Measurements from ENCODE around the gene TRIM63.

Gene TRIM63

GRCh38 chr1:26084091-26084561, 16.7 kb upstream of the TRIM63 start:
- DNase-seq, result no peak

DNA sequence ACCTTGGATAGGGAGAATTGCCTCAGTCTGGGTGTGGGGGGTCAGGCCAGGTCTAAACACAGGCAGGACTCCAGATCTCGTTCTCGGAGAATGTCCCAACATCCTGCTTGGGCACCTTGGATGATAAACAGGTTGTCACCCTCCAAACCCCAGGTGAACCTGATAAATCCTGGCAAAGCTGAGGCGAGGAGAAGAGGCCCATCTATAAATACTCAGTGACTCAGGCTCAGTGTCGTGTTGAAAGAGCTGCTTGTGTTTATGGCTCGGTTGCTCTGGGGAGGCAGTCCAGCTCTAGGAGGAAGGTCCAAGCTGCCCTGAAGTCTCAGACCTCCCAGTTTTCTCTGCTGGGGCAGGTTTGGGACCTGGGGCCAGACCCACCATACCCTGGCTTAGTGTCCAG, 15.8 kb upstream of the TRIM63 start:
- DNase-seq, result no peak

GRCh38 chr1:26082020-26082350, 14.6 kb upstream of the TRIM63 start:
- DNase-seq, result no peak

- no peak for DNase-seq
These were observed 14.0 kb upstream of the TRIM63 start for GRCh38 chr1:26081267-26082019.

GRCh38 chr1:26079960-26080814, 12.8 kb upstream of the TRIM63 start:
- no peak for DNase-seq

- no peak for DNase-seq
These were observed 11.7 kb upstream of the TRIM63 start for GRCh38 chr1:26079178-26079563.

DNA sequence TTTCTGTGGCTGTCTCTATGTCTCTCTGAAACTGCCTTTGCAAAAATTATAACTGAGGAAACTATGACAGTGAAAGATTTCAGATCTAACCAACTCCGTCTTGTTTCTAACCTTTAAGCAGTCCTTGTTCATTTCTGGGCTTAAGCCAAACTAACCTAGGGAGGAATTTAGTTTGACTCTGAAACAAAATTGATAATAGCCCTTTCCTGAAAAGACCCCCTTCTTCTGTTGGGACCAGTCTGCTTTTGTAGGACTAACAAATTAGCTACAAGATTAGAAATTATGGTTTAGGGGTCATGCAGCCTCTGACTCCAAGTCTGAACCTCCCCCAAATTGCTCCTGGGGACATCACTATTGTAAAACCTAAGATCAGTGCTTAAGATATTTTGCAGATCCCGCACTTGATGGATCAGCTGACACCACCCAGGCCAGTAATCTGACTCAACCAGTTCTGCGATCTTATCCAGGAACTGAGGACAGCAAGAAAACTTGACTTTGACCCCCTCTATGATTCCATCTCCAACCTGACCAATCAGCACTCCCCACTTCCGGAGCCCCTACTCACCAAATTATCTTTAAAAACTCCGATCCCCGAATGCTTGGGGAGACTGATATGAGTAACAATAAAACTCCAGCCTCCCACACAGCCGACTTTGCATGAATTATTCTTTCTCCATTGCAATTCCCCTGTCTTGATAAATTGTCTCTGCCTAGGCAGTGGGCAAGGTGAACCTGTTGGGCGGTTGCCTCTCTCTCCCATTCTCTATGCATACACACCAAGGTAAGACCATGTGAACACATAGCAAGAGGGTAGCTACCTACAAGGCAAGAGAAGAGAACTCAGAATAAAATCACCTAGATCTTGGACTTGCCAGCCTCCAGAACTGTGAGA, 11.1 kb upstream of the TRIM63 start:
- DNase-seq, result no peak

GRCh38 chr1:26077524-26077923, 10.1 kb upstream of the TRIM63 start:
- no peak for DNase-seq

- DNase-seq, result no peak
These were observed 8.2 kb upstream of the TRIM63 start for GRCh38 chr1:26075421-26076144.

GRCh38 chr1:26072305-26072704, 4.9 kb upstream of the TRIM63 start:
- no peak for DNase-seq

- no peak for DNase-seq
These were observed 3.5 kb upstream of the TRIM63 start for GRCh38 chr1:26070963-26071342.

DNA sequence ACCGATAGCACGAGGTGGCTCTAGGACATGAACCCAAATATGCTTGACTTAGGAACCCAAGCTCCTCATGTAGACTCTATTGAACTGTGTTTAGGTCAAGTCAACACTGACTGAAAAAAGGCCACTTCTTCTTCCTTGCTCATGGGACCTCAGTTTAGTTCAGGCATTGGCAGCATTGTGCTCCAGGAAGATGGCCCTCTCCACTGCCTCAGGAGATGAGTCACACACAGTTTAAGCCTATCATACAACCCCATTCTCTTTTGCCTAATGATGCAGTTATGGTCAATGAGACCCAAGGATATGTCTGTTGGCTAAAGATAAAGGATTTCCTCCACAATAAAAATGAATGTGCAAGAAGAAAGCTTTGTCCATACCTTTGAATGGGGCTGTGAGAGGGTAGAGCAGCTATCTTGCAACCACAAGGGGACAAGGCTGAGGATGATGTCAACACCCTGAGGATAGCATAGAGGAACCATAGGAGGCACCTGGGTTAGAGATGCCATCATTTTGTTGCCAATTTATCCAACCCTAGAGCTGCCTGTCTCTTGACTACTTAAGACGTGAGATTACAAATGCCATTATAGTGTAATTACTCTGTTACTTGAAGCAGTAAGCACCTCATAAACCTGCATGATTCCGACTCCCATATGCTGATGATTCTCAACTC, 3.0 kb upstream of the TRIM63 start:
- DNase-seq, result no peak

- no peak for DNase-seq
These were observed 2.5 kb upstream of the TRIM63 start for GRCh38 chr1:26069941-26070295.

DNA sequence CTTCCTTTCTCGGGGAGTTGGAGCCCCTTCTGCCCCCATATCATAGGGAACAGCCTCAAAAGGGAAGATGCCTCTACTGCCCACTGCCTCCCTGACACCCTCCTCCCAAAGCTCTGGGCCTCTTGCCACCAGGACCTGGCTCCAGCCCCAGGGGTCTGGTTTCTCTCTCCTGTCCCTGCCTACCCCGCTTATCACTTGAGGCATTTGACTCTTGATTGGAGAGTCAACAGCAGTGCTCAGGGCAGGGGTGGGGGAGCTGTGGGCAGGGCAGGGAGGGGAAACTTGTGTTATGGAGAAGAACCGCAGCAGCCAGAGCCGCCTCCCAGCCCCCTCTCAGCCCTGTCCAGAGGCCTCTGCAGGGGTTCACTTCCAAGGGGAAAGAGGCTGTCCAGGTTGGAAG, 573 bp downstream of the TRIM63 start:
- no peak for DNase-seq

DNA sequence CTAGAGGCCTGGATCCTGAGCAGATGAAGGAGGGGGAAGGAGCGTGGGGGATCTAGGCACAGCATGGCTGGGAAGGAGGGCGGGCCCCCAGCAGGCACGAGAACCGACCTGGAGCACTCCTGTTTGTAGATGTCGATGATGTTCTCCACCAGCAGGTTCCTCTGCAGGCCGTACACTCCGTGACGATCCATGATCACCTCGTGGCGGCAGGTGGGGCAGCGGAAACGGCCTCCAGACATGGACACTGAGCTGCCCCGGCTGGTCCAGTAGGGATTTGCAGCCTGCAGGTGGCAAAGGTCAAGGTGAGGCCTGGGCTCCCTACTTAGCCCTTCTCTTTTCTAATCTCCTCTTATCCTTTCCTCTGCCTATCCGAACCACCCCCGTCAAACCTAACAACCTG, 1.3 kb downstream of the TRIM63 start:
- no peak for DNase-seq

DNA sequence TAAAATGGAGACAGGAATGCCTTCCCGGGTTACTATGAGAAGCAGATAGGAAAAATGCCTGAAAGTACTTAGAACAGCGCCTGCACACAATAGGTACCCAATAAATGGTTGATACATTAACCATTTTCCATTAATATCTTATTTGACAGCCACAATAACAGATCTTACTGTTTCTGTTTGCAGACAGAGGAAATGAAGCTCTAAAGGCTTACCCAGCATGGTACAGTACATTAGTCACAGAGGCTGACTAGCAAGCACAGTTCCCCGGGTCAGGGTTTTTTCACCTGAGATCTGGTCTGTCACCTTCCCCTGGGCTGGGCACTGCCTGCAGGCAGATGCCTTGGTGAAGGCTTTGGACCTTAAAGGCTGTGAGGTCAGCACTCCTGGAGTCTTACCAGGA, 2.9 kb downstream of the TRIM63 start:
- no peak for DNase-seq

DNA sequence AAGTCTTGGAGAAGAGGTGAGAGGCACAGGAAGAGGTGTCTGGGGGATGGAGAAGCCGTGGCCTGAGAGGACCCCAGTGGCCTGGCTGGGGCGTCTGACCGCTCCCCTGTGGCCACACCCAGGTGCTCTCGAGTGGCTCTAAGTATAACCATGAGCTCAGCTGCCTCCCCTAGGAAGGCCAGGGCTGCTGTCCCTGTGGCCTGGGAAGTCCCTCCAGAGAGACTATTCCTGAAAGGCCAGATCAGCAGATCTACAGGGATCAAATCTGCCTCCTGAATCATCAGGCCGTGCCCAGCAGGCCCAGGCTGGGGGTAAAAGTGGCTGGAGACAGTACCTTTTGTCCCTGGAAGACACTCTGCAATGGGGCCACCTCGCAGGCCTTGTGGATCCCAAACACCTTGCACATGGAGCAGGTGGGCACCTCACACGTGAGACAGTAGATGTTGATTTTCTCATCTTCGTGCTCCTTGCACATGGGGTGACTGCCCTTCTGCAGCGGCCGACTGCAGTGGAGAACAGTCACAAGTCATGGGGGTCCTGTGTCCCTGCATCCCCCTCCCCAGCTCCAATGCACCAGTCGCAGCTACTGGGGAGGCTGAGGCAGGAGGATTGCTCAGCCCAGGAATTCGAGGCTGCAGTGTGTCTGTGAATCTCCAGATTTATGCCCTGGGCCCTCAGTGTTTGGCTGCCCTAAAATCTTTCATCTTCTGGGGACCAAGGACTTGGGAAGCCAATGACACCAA, 6.4 kb downstream of the TRIM63 start:
- DNase-seq, result no peak

GRCh38 chr1:26059906-26060305, 7.5 kb downstream of the TRIM63 start:
- DNase-seq, result no peak

DNA sequence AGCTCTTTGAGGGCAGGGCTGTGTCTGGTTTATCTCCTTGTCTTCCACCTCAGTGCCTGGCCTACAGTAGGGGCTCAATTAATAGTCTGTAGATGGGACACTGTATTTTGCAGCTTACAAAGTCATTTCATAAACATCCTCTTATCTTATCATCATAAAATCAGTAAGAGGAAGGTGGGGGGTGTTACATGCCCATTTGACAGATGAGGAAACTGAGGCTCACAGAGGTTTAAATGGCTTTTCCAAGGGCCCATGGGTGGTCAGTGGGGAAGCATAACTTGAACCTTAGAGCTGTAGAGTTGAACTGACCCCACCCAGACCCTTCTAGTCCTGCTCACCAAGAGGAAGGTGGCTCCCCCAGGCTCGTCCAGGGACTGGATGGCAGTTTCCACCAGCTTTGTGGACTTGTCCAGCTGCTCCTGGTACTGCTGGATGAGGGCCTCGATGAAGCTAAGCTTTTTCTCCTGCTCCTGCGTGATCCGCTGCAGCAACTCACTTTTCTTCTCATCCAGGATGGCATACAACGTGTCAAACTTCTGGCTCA, 9.3 kb downstream of the TRIM63 start:
- no peak for DNase-seq

DNA sequence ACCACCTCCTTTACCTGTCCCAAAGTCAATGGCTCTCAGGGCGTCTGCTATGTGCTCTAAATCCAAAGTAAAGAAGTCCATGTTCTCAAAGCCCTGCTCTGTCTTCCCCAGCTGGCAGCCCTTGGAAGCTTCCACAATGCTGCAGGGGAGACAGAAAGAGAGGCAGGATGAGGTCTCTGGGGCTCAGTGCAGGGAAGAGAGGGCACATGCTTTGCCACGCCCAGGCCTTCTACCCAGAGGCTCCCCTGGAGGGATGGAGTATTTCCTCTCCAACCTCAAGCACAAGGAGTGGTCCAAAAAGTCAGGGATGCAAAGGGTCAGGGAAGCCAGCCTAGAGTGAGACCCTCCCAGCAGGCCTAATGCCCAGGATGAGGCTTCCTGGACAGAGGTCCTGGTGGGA, 10.2 kb downstream of the TRIM63 start:
- DNase-seq, result no peak

GRCh38 chr1:26055041-26055440, 12.4 kb downstream of the TRIM63 start:
- no peak for DNase-seq

All from NCI-H748 treated with DMSO at 0.1 percent for 48 hours (cell line).